Breast epithelium (tissue), 3 donors: ENCODE data around the gene EAPP.

Experiments
- POLR2A ChIP-seq: fragments of 450-650 bp; IDR thresholded peaks from one replicate; pipeline ENCODE4 v1.6.1; 2016; ENCODE audit warnings: antibody characterized with exemption, mild to moderate bottlenecking, moderate library complexity
- POLR2AphosphoS5 ChIP-seq, 3 donors: sonication (generic); formaldehyde crosslinking; IDR thresholded peaks; one replicate each; pipeline ENCODE4 v1.6.1; 2017; ENCODE audit warnings: antibody characterized with exemption in 3 of 3
- TF ChIP-seq, protein P1 (sequence below), 3 donors: fragments of 450-650 bp; IDR thresholded peaks; one replicate each; pipeline ENCODE4 v1.5.1; 2016 to 2017; ENCODE audit warnings: antibody characterized with exemption in 3 of 3, mild to moderate bottlenecking in 3 of 3, moderate library complexity in 3 of 3

DNA sequence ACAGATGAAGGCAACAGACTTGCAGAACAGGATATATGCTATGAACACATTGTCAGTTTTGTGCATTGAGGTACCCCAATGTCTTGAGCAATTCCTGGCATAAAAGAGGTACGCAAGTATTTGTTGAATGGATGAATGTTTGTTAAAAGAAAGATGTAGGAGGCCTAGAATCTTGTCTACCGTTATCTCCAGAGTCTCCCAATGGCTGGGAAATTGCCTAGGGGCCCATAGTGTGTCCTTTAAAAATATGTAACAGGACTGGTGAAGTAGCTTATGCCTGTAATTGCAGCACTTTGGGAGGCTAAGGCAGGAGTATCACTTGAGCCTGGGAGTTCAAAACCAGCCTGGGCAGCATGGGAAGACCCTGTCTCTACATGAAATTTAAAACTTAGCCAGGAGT, 57.0 kb downstream of the EAPP start:
- TF ChIP-seq, protein P1, sequence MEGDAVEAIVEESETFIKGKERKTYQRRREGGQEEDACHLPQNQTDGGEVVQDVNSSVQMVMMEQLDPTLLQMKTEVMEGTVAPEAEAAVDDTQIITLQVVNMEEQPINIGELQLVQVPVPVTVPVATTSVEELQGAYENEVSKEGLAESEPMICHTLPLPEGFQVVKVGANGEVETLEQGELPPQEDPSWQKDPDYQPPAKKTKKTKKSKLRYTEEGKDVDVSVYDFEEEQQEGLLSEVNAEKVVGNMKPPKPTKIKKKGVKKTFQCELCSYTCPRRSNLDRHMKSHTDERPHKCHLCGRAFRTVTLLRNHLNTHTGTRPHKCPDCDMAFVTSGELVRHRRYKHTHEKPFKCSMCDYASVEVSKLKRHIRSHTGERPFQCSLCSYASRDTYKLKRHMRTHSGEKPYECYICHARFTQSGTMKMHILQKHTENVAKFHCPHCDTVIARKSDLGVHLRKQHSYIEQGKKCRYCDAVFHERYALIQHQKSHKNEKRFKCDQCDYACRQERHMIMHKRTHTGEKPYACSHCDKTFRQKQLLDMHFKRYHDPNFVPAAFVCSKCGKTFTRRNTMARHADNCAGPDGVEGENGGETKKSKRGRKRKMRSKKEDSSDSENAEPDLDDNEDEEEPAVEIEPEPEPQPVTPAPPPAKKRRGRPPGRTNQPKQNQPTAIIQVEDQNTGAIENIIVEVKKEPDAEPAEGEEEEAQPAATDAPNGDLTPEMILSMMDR (IDR thresholded peaks at IDR 0.05) = no peak
- no peak for TF ChIP-seq POLR2A
- TF ChIP-seq POLR2AphosphoS5 (IDR thresholded peaks at IDR 0.05) = no peak
